K562 (cell line): Measurements from ENCODE around the gene CCDC90B. TPM values are rescaled to one million over a fixed set of nuclear protein-coding genes. Genes with fewer than 3 reads are reported as not detected.
A peak's percentile ranks its signal among the peaks of the same experiment; 100 is the strongest.

ENCODE experiments used
- ATAC-seq: fragments of 200-7000 bp; cut with Tn5 transposase; 3 replicates; pipeline ENCODE4 v1.9.1; 2020; ENCODE audit warnings: moderate library complexity
- BruUV-seq: library from RNA; stranded (reverse); fragments of 400-500 nt; replicated peaks from 2 replicates; lab custom pipeline; 2021; lab: Mats Ljungman, UMichigan
- CTCF ChIA-PET: fragments of 300-600 bp; formaldehyde crosslinking; extraction: SDS; loops from one replicate; lab custom pipeline; 2021; ENCODE audit warnings: low intra/inter-chr PET ratio; lab: Yijun Ruan, JAX
- POLR2A ChIA-PET: fragments of 300-600, 350-650 bp; sonication (Branson Sonifier 250); formaldehyde crosslinking; extraction: SDS; loops from one replicate; lab custom pipeline; 2021; ENCODE audit warnings: antibody characterized with exemption, inconsistent platforms; lab: Yijun Ruan, JAX
- DNase-seq, 4 experiments: peaks; one replicate each; pipeline versions ENCODE4 v3.0.0 to v3.0.0-alpha.2; 2011 to 2018; ENCODE audit warnings: low spot score in 3 of 4, mixed read lengths in 3 of 4; ENCODE audit errors: extremely low read depth in 1 of 4
- FAIRE-seq: peaks from 2 replicates; lab custom pipeline; 2011; peaks lifted over from hg19 to GRCh38; lab: Jason Lieb, UNC
- H2AFZ ChIP-seq: 2 replicates; pipeline ENCODE4 v1.6.0; 2011; ENCODE audit warnings: low read depth, low read length, control low read depth, inconsistent platforms
- H3K27ac ChIP-seq: fragments of 200-600 bp; 3 replicates; pipeline ENCODE4 v1.8.0; 2011; ENCODE audit warnings: low read depth, mild to moderate bottlenecking, control low read depth, inconsistent platforms, low read length, moderate library complexity, mixed read lengths; ENCODE audit errors: extremely low read depth
- H3K27me3 ChIP-seq, 2 experiments: fragments of 300-600 bp in 1 of 2; 2 replicates in 1 of 2; 3 replicates in 1 of 2; pipeline versions ENCODE4 v1.6.0 to v1.8.0; 2011; ENCODE audit warnings: inconsistent platforms in 2 of 2, low read length in 2 of 2, mild to moderate bottlenecking in 1 of 2, mixed read lengths in 1 of 2, moderate library complexity in 1 of 2; ENCODE audit not compliant: control insufficient read depth in 2 of 2, insufficient read depth in 2 of 2
- H3K36me3 ChIP-seq: fragments of 300-600 bp; 3 replicates; pipeline ENCODE4 v1.8.0; 2011; ENCODE audit warnings: mild to moderate bottlenecking, low read length, inconsistent platforms; ENCODE audit not compliant: control insufficient read depth, insufficient read depth
- H3K4me1 ChIP-seq, 2 experiments: fragments of 200-600 bp in 1 of 2; replicated peaks in 1 of 2; 2 replicates in 1 of 2; 3 replicates in 1 of 2; pipeline versions ENCODE4 v1.5.1 to v1.8.0; 2011; ENCODE audit warnings: inconsistent platforms in 2 of 2, low read length in 2 of 2, mild to moderate bottlenecking in 1 of 2, mixed read lengths in 1 of 2, moderate library complexity in 1 of 2; ENCODE audit not compliant: control insufficient read depth in 2 of 2, insufficient read depth in 2 of 2
- H3K4me2 ChIP-seq: 2 replicates; pipeline ENCODE4 v1.6.1; 2011; ENCODE audit warnings: low read length, control low read depth, inconsistent platforms, mixed read lengths; ENCODE audit not compliant: insufficient read depth
- H3K4me3 ChIP-seq: fragments of 200-600 bp; sonication (generic), shearing (Covaris generic); 2 replicates; pipeline ENCODE4 v1.5.1; 2016; ENCODE audit warnings: control low read depth, inconsistent platforms
- H3K79me2 ChIP-seq: fragments of 200-600 bp; 3 replicates; pipeline ENCODE4 v1.8.0; 2011; ENCODE audit warnings: low read length, inconsistent platforms; ENCODE audit not compliant: control insufficient read depth, insufficient read depth
- H3K9ac ChIP-seq, 2 experiments: 2 replicates each; pipeline versions ENCODE4 v1.6.0 to v1.6.1; 2011; ENCODE audit warnings: low read depth in 2 of 2, low read length in 2 of 2, control low read depth in 1 of 2, inconsistent platforms in 1 of 2, mild to moderate bottlenecking in 1 of 2, mixed read lengths in 1 of 2; ENCODE audit not compliant: insufficient read depth in 1 of 2
- H3K9me1 ChIP-seq: one replicate; pipeline ENCODE4 v1.6.0; 2011; ENCODE audit warnings: inconsistent platforms, mild to moderate bottlenecking, low read length, moderate library complexity; ENCODE audit not compliant: control insufficient read depth, insufficient read depth
- H3K9me3 ChIP-seq: replicated peaks from 2 replicates; pipeline ENCODE4 v1.5.1; 2011; ENCODE audit warnings: low read depth, low read length, inconsistent platforms; ENCODE audit not compliant: control insufficient read depth, insufficient read depth
- H4K20me1 ChIP-seq: replicated peaks from 2 replicates; pipeline ENCODE4 v1.6.1; 2011; ENCODE audit warnings: low read length, inconsistent platforms, mixed read lengths; ENCODE audit not compliant: control insufficient read depth, insufficient read depth
- WGBS: fragments of 100-300 bp; shearing (Covaris generic); methylation state at CpG from one replicate; pipeline ENCODE4 v1.1.6; 2016; ENCODE audit warnings: low coverage, mixed read lengths; ENCODE audit not compliant: insufficient coverage; ENCODE audit errors: missing lambda C conversion rate; 5-methylcytosine and 5-hydroxymethylcytosine counted together
- in situ Hi-C: fragments of 300-500 bp; cut with MboI; formaldehyde crosslinking; loops from 4 replicates; pipeline ENCODE4 v1.15.0; 2018; ENCODE audit warnings: inconsistent platforms, mixed read lengths
- intact Hi-C: fragments of 100-400 bp; cut with micrococcal nuclease; formaldehyde crosslinking; loops from 2 replicates; pipeline ENCODE4 v1.14.2; 2022
- polyA plus RNA-seq, 8 experiments: library from polyadenylated mRNA; depleted of rRNA in 4 of 8; stranded (reverse) in 5 of 8; unstranded in 3 of 8; fragments of >200 nt; fragmentation: Nextera tagmentation in 2 of 8; fragmentation: Illumina TruSeq in 1 of 8; extraction: Ambion mirVana in 2 of 8; extraction: Trizol in 1 of 8; gene quantifications; 2 replicates each; pipeline versions ENCODE4 v1.2.1 to v1.2.3, GENCODE V29; 2011 to 2014; ENCODE audit warnings: inconsistent platforms in 1 of 8, missing spikeins in 1 of 8
- total RNA-seq, 7 experiments: library from RNA; depleted of rRNA in 6 of 7; stranded (reverse); fragments of >200 nt in 6 of 7; fragmentation: Illumina TruSeq in 2 of 7; extraction: Trizol in 2 of 7; gene quantifications; 2 replicates each; pipeline versions ENCODE4 v1.2.1 to v1.2.3, GENCODE V29; 2011 to 2021; ENCODE audit warnings: low replicate concordance in 1 of 7
- TF ChIP-seq, protein P1 (sequence below): sonication (generic); formaldehyde crosslinking; IDR thresholded peaks from 2 replicates; pipeline ENCODE4 v1.8.0; 2022; ENCODE audit warnings: mild to moderate bottlenecking, missing genetic modification reagents
- TF ChIP-seq, protein P2 (sequence below), 2 experiments: fragments of 450-650 bp; formaldehyde crosslinking in 1 of 2; IDR thresholded peaks; 2 replicates each; pipeline versions ENCODE4 v1.4.0 to v1.6.1; 2014 to 2020; ENCODE audit warnings: mild to moderate bottlenecking in 2 of 2, borderline replicate concordance in 1 of 2, low read depth in 1 of 2
- TF ChIP-seq, protein P3 (sequence below), 2 experiments: fragments of 450-650 bp; IDR thresholded peaks; 2 replicates each; pipeline ENCODE4 v1.6.1; 2016

The CCDC90B gene
- total and polyA plus RNA-seq, 9 of the 15 experiments (the other 6 are each of a cell fraction or from before 2014, with no cell fraction given): 26.6 to 63.6 (median 51.8) TPM

DNA sequence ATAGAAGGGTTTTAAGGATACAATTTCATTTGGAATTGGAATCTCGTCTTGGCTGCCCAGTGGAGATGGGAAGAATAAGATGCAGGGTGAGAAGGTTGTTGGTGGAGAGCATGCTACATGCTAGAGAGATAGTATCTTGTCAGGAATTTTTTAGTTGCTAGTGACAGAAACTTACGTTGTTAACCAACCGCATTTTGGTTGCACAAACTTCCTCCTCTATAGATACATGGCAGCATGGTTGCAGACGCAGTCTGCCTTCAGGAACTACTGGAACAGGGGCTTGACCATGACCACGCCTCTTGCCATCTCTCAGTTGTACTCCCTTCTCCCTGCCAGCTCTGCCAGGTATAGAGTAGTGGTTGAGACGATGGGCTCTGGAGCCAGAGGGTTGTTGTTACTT lies 13.5 kb upstream of the CCDC90B start (continued):
- TF ChIP-seq, protein P1, sequence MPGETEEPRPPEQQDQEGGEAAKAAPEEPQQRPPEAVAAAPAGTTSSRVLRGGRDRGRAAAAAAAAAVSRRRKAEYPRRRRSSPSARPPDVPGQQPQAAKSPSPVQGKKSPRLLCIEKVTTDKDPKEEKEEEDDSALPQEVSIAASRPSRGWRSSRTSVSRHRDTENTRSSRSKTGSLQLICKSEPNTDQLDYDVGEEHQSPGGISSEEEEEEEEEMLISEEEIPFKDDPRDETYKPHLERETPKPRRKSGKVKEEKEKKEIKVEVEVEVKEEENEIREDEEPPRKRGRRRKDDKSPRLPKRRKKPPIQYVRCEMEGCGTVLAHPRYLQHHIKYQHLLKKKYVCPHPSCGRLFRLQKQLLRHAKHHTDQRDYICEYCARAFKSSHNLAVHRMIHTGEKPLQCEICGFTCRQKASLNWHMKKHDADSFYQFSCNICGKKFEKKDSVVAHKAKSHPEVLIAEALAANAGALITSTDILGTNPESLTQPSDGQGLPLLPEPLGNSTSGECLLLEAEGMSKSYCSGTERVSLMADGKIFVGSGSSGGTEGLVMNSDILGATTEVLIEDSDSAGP (CRISPR knock-in tag): no peak

DNA sequence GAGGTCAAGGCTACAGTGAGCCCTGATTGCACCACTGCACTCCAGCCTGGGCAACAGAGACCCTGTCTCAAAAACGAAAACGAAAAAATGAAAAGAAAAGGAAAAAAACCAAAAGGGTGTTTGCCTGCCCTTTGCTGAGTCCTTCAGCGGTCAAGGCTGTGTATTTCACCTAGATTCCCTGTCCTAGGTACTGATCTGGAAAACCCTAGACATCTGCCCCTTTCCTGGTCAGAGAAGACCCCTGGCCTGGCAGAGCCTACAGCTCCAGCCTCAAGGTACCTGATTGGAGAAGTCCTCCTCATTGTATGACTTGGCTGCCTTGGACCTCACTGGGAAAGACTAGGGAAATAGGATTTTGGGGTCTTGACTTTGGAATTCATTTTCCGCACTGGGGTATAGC lies 8.0 kb upstream of the CCDC90B start:
- intact Hi-C loops (loop anchor here (5.0 kb wide), 1 partner anchor 428 kb away; no protein-coding TSS in a partner anchor), in situ Hi-C loops (no loop called here)
- H3K4me2 ChIP-seq: no peak overlapping the region
- no peaks in the 10 kb centered on the region for H3K36me3 ChIP-seq
- no peak overlapping the region for H3K4me3 ChIP-seq
- ATAC-seq (peak; percentile 51; the same call in 2 of the 3 replicates), DNase-seq (no peak), FAIRE-seq (no peak)
- H2AFZ ChIP-seq: no peak overlapping the region
- TF ChIP-seq, protein P2, sequence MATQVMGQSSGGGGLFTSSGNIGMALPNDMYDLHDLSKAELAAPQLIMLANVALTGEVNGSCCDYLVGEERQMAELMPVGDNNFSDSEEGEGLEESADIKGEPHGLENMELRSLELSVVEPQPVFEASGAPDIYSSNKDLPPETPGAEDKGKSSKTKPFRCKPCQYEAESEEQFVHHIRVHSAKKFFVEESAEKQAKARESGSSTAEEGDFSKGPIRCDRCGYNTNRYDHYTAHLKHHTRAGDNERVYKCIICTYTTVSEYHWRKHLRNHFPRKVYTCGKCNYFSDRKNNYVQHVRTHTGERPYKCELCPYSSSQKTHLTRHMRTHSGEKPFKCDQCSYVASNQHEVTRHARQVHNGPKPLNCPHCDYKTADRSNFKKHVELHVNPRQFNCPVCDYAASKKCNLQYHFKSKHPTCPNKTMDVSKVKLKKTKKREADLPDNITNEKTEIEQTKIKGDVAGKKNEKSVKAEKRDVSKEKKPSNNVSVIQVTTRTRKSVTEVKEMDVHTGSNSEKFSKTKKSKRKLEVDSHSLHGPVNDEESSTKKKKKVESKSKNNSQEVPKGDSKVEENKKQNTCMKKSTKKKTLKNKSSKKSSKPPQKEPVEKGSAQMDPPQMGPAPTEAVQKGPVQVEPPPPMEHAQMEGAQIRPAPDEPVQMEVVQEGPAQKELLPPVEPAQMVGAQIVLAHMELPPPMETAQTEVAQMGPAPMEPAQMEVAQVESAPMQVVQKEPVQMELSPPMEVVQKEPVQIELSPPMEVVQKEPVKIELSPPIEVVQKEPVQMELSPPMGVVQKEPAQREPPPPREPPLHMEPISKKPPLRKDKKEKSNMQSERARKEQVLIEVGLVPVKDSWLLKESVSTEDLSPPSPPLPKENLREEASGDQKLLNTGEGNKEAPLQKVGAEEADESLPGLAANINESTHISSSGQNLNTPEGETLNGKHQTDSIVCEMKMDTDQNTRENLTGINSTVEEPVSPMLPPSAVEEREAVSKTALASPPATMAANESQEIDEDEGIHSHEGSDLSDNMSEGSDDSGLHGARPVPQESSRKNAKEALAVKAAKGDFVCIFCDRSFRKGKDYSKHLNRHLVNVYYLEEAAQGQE (IDR thresholded peaks at IDR 0.05; ENCODE audit: borderline replicate concordance): peak; percentile 70
- TF ChIP-seq, protein P2 (CRISPR knock-in tag; IDR thresholded peaks at IDR 0.05; ENCODE audit: low read depth): no peak
- TF ChIP-seq, protein P3, sequence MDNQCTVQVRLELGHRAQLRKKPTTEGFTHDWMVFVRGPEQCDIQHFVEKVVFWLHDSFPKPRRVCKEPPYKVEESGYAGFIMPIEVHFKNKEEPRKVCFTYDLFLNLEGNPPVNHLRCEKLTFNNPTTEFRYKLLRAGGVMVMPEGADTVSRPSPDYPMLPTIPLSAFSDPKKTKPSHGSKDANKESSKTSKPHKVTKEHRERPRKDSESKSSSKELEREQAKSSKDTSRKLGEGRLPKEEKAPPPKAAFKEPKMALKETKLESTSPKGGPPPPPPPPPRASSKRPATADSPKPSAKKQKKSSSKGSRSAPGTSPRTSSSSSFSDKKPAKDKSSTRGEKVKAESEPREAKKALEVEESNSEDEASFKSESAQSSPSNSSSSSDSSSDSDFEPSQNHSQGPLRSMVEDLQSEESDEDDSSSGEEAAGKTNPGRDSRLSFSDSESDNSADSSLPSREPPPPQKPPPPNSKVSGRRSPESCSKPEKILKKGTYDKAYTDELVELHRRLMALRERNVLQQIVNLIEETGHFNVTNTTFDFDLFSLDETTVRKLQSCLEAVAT (IDR thresholded peaks at IDR 0.05): no peak
- BruUV-seq: no TSS peak
- no peak overlapping the region for H3K27ac ChIP-seq
- H4K20me1 ChIP-seq: no peaks in the 10 kb centered on the region; the same call in 1 of the 2 replicates
- POLR2A ChIA-PET: interaction anchor here (0.6 to 1.5 kb wide), 2 partner anchors 13 to 152 kb away, joined by 3 to 6 read pairs; no protein-coding TSS in a partner anchor
- H3K79me2 ChIP-seq: no peaks in the 10 kb centered on the region
- H3K4me1 ChIP-seq: no peaks in the 10 kb centered on the region; a peak in 1 of 5 replicates
- H3K9me1 ChIP-seq: no peaks in the 10 kb centered on the region
- WGBS: 14% methylated on average over 4 of the region's 4 CpGs
- no peak overlapping the region for H3K9ac ChIP-seq
- no peaks in the 10 kb centered on the region for H3K9me3 ChIP-seq
- peaks cover 0 to 5% of the 10 kb centered on the region in 2 experiments; a peak in 4 of 5 replicates for H3K27me3 ChIP-seq
- CTCF ChIA-PET: no interaction called here
